ENCODE results near the gene HTRA1.
A peak's percentile ranks its signal among the peaks of the same experiment; 100 is the strongest.

HTRA1 gene

GRCh38 chr10:122487174-122487765 is 25.9 kb downstream of the HTRA1 start:
- peak in 7 of 42 donors; percentile 39 to 77 (median 59) for DNase-seq
- intact Hi-C loops (cut with DNase I): no loop called here

GRCh38 chr10:122490268-122490667 is 28.9 kb downstream of the HTRA1 start:
- no peak for DNase-seq
- intact Hi-C loops (cut with DNase I): no loop called here

- DNase-seq: peak in 2 of 42 donors; percentile 32 to 33
- intact Hi-C loops (cut with DNase I): no loop called here
Observed at GRCh38 chr10:122490786-122491680, 29.7 kb downstream of the HTRA1 start.

DNA sequence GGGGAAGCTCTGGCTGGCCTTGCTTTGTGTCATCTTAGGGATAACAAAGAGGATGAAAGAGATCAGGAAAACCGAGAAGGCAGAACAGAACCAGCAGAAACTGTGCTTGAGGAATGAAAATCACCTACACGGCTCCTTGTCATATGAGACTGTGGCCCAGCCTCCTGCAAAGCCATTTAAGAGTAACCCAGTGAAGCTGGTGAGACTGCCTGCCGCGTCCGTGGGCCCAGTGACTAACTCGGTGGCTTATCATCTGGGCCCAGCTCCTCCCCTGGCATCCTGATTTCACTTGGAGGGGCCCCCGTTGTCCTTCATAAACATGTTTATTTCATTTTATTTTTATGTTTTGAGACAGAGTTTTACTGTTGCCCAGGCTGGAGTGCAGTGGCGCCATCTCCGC is 30.7 kb downstream of the HTRA1 start:
- DNase-seq: peak in 1 of 42 donors; percentile 27
- intact Hi-C loops (cut with DNase I): no loop called here

DNA sequence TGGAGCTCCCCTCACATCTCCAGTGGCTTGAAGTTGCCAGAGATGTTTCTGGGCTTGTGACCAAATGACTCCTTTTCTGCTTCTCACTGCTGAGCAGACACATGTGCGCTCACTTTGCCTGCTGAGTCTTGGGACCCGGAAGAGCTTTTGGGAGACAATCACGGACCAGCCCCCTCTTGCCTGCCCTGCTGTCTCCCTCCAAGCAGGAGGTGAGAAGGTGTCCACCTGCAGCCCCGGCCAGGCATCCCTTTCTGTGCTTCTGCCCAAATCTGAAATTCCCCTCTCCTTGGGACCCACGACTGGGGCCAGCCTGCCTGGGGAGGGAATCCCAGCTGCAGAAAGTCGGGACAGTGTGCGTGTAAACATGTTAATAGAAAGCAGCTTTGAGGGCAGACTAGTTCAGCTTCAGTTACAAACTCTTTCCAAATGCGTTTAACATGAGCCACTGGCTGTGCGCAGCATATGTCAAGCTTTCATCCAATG is 31.7 kb downstream of the HTRA1 start:
- DNase-seq: peak in 1 of 42 donors; percentile 22
- intact Hi-C loops (cut with DNase I): no loop called here

DNA sequence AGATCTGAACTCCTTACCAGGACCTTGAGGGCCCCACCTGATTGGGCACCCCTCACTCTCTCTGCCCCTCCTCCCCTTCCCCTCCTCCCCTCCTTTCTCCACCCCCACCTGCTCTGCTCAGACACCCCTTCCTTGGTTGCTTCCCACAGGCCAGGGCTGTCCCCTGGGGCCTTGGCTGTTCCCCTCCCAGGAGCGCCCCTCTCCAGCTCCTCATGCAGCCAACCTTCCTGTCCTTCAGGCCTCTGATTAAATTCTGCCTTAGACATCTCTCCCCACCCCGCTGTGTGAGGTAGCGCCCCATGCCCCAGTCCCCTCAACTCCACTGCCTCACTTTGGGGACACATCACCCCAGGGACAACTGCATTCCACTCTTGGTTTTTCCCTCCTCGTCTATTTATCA is 32.4 kb downstream of the HTRA1 start:
- intact Hi-C loops (cut with DNase I): no loop called here
- peak in 1 of 42 donors; percentile 2 for DNase-seq

DNA sequence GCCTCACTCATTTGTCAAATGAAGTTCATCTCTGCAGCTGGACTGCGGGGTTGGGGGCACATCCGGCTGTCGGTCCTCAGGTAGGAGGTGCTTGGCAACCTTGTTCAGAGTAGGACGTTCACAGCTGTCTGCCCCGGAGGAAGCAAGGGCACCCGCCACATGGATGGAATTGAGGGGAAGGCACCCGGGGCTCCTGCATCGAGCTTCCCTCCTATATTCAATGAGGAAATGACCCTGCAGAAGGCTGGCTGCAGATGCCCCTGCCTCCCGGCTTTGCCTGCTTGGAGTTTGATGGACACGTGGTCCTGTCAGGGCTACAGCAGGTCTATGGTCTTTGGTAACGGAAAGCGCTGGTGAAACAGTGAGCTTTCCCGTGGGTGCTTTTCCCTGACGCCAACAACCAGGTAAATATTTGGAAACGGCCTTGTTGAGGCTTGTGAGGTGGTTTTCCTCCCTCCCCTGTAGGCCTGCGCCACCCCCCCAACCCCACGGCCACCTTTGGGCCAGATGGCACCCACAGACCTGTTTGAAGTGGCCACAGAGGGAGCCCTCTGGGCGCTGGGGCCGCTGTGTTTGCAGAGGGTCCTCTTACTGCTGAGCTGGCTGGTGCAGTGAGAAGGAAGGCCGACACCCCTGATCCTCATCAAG is 32.9 kb downstream of the HTRA1 start:
- intact Hi-C loops (cut with DNase I): no loop called here
- DNase-seq: peak in 2 of 42 donors; percentile 27 to 31

- peak in 16 of 42 donors; percentile 26 to 89 (median 62) for DNase-seq
- intact Hi-C loops (cut with DNase I): no loop called here
Observed at GRCh38 chr10:122494833-122495232, 33.5 kb downstream of the HTRA1 start.

- intact Hi-C loops (cut with DNase I): no loop called here
- DNase-seq: peak in 2 of 42 donors; percentile 18 to 35
Observed at GRCh38 chr10:122495406-122496340, 34.3 kb downstream of the HTRA1 start.

DNA sequence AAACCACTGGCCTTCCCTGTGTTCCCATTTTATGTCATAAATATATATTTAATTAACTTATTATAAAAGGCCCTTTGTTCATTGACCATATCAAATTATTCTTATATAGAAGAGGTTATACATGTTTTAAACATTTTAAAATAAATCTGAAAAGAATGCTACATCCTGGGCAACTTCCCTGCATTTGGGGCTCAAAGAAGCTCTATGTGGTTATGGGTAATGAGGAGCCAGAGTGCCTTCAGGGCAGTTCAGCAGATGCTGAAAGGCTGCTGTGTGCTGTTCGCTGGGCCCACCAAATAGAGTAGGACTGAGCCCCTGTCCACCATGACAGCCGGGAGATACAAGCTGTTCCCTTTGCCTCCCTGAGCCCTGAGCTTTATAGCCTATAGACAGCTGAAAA is 35.9 kb downstream of the HTRA1 start:
- no peak for DNase-seq
- intact Hi-C loops (cut with DNase I): no loop called here

DNA sequence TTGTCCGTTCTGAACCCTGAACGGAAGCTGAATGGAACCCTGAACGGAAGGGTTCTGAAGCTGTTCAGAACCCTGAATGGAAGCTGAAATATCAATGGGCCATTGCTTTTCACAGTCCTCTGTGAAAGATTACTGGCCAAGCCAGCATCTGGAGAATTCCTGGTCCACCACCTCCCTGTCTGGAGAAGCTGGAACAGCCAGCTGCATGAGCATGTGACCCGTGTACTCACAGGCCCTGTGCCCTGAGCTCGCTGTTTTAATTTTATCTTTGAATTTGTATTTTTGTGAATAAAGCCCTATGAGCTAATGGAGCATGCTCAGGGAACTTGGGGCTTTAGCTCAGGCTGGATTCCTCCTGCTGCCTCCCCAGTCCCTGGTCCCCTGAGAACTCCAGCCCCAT is 37.2 kb downstream of the HTRA1 start:
- intact Hi-C loops (cut with DNase I): no loop called here
- peak in 24 of 42 donors; percentile 50 to 85 (median 66) for DNase-seq

- intact Hi-C loops (cut with DNase I): no loop called here
- no peak for DNase-seq
Observed at GRCh38 chr10:122499012-122499411, 37.7 kb downstream of the HTRA1 start.

- DNase-seq: peak in 13 of 42 donors; percentile 39 to 72 (median 52)
- intact Hi-C loops (cut with DNase I): no loop called here
Observed at GRCh38 chr10:122499491-122499941, 38.2 kb downstream of the HTRA1 start.

DNA sequence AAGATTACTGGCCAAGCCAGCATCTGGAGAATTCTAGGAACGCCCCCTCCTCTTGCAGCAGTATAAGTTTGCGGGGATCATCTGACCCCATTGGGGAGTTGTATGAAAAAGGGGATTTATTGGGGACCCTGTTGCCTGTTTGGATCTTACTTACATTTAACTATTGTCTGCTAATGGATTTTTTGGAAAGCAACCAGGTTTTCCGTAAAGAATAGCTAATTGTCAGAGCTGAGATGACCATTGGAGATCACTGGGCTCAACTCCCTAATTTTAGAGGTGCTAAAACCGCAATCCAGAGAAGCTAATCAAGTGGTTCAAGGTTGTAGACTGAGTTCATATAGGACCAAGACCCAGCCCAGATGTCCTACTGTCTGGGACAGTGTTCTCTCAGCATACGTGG is 38.8 kb downstream of the HTRA1 start:
- DNase-seq: no peak
- intact Hi-C loops (cut with DNase I): loop anchor here (5.0 kb wide), 1 partner anchor 38 kb away; the partner anchor contains the start of gene HTRA1

DNA sequence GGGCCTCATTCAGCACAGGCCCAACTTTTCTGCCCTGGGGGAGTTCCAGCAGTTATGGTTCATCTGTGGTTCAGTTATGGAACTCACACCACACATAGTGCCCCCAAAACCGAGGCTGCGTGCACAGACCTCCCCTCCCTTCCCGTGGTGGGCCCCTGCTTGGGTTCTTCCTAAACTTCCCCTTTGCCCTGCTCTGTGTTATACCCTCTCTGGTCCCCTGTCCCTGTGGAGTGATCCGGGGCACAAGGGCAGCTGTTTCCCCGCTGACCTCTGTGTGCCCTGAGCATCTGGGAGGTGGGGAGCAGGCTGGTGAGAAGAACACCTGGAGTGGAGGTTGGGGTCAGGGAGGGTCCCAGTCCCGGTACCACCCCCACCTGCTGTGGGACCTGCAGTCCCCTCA is 39.4 kb downstream of the HTRA1 start:
- intact Hi-C loops (cut with DNase I): loop anchor here (5.0 kb wide), 1 partner anchor 38 kb away; the partner anchor contains the start of gene HTRA1
- DNase-seq: no peak

- intact Hi-C loops (cut with DNase I): loop anchor here (5.0 kb wide), 1 partner anchor 41 kb away; the partner anchor contains the start of gene HTRA1
- DNase-seq: no peak
Observed at GRCh38 chr10:122503012-122503411, 41.7 kb downstream of the HTRA1 start.

- DNase-seq: no peak
- intact Hi-C loops (cut with DNase I): loop anchor here (5.0 kb wide), 1 partner anchor 42 kb away; the partner anchor contains the start of gene HTRA1
Observed at GRCh38 chr10:122503886-122504609, 42.7 kb downstream of the HTRA1 start.

DNA sequence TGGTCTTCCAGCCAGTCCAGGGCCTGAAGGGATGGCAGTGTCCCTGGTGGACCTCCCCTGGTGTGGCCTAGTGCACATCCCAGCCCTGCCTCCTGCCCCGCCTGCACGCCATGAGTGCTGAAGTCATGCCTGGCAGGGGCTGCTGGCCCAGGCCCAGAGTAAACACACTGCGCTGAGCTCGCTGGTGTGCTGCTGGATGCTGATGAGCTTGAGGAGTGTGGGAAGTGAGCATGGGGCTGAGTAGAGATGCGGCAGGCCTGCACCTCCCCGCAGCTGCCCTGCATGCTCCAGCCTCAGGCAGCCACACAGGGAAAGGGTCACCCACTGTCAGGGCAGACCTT is 43.2 kb downstream of the HTRA1 start:
- DNase-seq: peak; percentile 85 to 97 (median 93)
- intact Hi-C loops (cut with DNase I): loop anchor here (5.0 kb wide), 1 partner anchor 42 kb away; the partner anchor contains the start of gene HTRA1
